HG03139 (cell line): ENCODE measurements around the gene ADAT2.

Experiments used
- ATAC-seq: cut with Tn5 transposase; IDR thresholded peaks from one replicate; pipeline ENCODE4 v1.9.1; 2021; ENCODE audit not compliant: unreplicated experiment

Gene ADAT2

GRCh38 chr6:143399176-143399575 is 51.3 kb downstream of the ADAT2 start:
- ATAC-seq = no peak

DNA sequence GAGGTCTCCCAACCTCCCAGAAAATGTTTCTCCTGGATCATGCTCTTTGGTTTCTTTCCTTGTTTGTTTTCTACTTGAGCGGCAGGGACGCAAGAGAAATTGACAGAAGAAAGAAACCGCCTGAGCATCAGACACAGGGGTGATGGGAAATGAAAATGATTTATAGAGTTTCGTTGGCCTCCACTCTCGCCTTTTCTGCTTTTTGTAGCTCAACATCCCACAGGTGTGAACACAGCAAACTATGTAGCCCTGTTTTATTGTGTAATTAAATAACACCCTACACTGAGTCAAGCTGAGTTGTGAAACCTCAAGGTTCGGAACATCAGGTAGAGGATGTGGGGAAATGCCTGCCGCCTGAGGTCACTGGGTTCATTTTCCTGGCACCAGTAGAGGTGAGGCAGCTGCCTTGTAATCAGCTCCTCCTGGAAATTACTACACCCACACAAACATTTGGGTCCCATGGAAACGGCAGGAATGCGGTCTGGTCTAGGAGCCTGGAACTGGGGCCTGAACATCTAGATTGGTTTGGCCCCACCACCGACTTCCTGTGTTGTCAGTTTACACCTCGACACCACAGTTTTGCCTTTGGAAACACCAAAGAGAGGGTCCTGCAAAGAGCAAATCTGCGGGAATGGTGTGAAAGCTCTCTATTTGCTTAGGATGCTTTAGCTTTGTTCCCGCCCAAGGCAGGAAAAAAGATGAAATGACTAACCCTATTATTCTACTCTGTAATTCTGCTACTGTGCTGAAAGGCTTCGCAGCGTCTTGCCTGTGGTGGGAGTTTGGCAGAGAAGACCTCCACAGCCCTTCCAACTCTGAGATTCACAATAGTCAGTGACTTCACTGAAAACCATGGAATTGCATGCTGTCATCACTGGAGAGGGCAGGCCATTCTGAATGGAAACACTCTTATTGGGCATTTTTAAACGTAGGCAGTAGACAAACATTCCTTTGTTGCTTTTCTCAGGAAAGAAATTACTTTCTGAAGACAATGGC is 53.0 kb downstream of the ADAT2 start:
- ATAC-seq = no peak

DNA sequence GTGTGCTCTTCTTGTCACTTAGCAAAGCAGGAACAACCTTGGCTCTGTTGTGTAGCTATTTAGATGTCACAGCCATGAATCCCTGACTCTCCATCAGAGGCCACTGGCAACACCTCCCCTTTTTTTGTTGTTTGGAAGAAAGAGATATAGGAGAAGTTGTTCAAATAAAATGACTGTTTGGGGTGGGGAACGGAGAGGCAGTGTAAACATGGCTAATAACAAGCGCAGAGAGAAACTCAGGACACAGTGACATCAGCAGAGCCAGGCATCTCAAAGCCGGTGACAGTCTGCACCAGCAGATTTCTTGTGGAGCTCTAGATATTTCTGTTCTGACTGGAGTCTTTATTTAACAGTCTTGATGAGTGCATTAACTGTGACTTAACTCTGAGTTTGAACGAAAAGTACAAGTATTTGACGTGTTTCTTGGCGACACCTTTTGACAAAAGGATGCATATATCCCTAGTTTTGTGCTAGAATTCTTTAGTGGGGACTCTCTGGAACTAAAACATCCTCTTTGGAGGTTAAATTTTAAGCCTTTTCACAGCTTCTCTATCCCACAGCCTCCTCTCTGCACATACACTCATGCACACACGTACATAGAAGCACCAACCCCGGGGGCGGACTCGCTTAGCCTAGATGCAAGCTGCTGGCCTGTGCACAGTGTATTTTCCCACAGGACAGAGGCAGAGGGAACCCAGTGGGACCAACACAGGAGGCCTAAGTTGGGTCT is 53.8 kb downstream of the ADAT2 start:
- no peak for ATAC-seq

DNA sequence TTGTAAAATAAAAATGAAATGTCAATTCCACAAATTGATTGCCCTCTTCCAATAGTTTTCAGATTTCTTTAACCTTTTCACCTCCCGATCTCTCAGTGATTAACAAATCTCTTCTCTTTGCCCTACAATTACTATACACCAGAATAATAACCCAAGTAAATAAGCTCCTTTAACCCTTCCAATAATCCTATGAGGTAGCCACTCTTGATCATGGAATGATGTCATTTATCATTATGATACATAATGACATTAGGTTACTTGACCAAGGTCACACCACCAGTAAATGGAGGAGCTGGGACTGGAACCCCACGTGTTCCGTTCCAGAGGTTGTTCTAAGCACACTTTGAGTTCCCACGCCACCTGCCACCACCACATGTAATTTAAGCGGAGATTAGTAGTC is 54.8 kb downstream of the ADAT2 start:
- ATAC-seq = no peak

DNA sequence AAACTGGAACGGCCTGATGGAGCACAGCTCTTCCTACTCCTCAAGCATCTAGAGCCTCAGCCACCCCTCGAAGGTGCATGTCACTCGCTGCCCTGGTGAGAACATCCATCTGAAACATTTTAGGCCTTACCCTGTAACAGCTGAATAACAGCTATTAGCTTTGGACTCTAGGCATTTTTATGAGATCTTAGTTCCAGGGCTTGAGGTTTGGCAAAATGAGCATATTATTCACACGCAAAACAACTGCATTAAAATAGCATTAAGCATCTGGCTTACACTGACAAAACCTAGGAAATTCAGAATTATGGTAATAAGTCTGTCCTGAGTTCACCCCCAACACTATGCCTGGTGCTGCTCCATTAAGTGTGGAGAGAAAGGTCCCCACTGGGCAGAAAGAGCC is 56.1 kb downstream of the ADAT2 start:
- no peak for ATAC-seq

DNA sequence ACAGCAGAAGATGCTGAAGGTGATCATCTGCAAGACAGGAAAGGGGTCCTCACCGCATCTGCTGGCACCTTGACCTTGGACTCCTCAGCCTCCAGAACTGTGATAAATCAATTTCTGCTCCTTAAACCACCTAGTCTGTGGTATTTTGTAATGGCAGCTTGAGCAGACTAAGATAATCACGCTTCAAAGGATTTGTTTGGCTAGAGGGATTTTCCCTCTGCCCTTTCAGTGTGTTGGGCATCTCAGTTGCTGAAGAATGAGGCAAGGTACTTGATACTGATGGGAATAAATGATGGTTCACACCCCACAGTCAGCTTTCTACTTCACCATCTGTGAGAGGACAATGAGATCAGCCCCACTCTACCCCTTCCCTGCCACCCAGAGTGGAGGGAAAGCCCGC is 60.2 kb downstream of the ADAT2 start:
- no peak for ATAC-seq

DNA sequence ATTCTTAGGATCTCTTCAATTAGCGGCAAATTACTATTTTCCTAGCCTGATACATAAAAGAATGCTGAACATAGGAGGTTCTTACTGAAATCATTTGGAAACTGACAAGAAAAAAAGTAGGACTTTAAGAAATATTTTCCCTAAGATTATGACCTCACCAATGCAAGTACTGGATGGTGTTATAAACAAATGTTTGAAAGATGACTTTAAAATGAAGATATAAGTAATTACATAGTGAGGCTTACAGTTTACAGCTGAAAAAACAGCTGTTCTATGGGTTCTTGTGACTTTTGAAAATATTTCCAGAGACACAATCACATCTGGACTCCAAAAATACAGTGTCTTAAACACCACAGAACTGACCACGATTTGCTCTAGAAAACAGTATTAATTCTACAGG is 64.9 kb downstream of the ADAT2 start:
- no peak for ATAC-seq

- no peak for ATAC-seq
These were observed 73.6 kb downstream of the ADAT2 start for GRCh38 chr6:143376861-143377260.

GRCh38 chr6:143376375-143376774 is 74.1 kb downstream of the ADAT2 start:
- no peak for ATAC-seq

DNA sequence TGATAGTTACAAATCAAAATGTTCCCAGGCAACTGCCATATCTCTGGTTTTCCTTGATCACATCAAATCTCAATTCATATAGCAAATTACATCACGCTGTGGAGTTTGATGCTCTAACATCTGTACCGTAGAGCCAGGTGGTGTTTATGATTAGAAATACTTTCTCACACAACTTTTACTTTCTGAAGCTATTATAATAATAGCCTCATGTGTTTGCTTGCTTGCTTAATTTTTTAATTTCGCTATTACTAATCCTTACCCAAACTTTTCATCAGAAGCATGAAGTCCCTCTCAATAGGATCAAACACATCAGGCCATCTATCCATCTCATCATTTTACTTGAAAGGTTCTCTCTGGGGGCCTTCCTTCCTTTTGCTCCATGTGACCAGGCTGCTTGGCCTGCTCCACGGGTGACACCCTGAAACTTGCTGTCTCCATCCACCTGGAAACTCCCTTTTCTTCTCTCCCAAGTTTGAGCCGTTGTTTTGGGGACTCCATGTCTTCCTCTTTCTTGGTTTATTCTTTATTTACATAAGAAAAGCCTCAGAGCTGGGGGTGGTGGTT is 75.4 kb downstream of the ADAT2 start:
- ATAC-seq = no peak

DNA sequence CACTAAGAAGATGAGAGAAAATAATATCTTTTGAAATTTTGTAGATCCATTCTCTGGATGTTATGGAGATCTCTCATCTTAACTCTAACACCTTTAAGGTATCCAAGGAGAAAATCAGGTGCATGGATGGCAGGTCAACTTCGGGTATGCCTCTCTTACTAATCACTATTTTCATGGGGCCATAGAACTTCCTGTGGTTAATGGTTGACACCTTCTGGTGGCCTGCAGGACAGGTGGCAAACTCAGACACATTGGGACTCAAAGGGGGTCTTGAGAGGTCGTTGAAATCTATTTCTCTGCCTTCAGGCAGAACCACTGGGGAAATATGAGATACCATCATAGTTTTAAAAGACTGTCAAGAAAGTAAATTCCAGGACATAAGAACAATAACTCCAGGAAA is 76.5 kb downstream of the ADAT2 start:
- no peak for ATAC-seq
